NK-92 (cell line): ENCODE results near the gene PEX11G.

ENCODE experiments used
- DNase-seq: peaks from one replicate; lab custom pipeline; 2025; ENCODE audit not compliant: unreplicated experiment; lab: John Stamatoyannopoulos, UW

Gene PEX11G

GRCh38 chr19:7522072-7522922 lies 33.5 kb upstream of the PEX11G start, which contains the start of gene MCOLN1:
TSS of gene MCOLN1 (plus strand) at chr19:7522624. CDS start at chr19:7522751, 127 bp downstream.
- peak; percentile 92 for DNase-seq

- DNase-seq, result no peak
These were observed 32.8 kb upstream of the PEX11G start for GRCh38 chr19:7521551-7522071.

GRCh38 chr19:7520131-7521051 lies 31.6 kb upstream of the PEX11G start:
- no peak for DNase-seq

- DNase-seq, result no peak
These were observed 30.7 kb upstream of the PEX11G start for GRCh38 chr19:7519361-7520130.

- DNase-seq, result no peak
These were observed 28.0 kb upstream of the PEX11G start for GRCh38 chr19:7516878-7517277.

GRCh38 chr19:7516333-7516732 lies 27.5 kb upstream of the PEX11G start:
- DNase-seq, result no peak

GRCh38 chr19:7515645-7516151 lies 26.9 kb upstream of the PEX11G start, which contains the start of gene ZNF358:
TSS of gene ZNF358 (plus strand) at chr19:7516103. CDS start at chr19:7519243, 3,140 bp downstream.
- DNase-seq, result no peak

GRCh38 chr19:7515110-7515644 lies 26.3 kb upstream of the PEX11G start:
- no peak for DNase-seq

- DNase-seq, result no peak
These were observed 25.2 kb upstream of the PEX11G start for GRCh38 chr19:7513809-7514642.

- no peak for DNase-seq
These were observed 23.6 kb upstream of the PEX11G start for GRCh38 chr19:7512400-7512851.

- no peak for DNase-seq
These were observed 20.8 kb upstream of the PEX11G start for GRCh38 chr19:7509625-7510024.

- DNase-seq, result no peak
These were observed 19.0 kb upstream of the PEX11G start for GRCh38 chr19:7507884-7508283.

- no peak for DNase-seq
These were observed 17.8 kb upstream of the PEX11G start for GRCh38 chr19:7506385-7507328.

- DNase-seq, result no peak
These were observed 17.0 kb upstream of the PEX11G start for GRCh38 chr19:7505682-7506384.

GRCh38 chr19:7505288-7505681 lies 16.4 kb upstream of the PEX11G start:
- DNase-seq, result no peak

- DNase-seq, result no peak
These were observed 15.8 kb upstream of the PEX11G start for GRCh38 chr19:7504684-7505083.

GRCh38 chr19:7502552-7502951 lies 13.7 kb upstream of the PEX11G start:
- no peak for DNase-seq
